Measurements from ENCODE around the gene ZBTB42. TPM values are rescaled to one million over a fixed set of nuclear protein-coding genes. Genes with fewer than 3 reads are reported as not detected.

The ZBTB42 gene
- total RNA-seq, 1 experiment from 2014 or later: 6.4 TPM

DNA sequence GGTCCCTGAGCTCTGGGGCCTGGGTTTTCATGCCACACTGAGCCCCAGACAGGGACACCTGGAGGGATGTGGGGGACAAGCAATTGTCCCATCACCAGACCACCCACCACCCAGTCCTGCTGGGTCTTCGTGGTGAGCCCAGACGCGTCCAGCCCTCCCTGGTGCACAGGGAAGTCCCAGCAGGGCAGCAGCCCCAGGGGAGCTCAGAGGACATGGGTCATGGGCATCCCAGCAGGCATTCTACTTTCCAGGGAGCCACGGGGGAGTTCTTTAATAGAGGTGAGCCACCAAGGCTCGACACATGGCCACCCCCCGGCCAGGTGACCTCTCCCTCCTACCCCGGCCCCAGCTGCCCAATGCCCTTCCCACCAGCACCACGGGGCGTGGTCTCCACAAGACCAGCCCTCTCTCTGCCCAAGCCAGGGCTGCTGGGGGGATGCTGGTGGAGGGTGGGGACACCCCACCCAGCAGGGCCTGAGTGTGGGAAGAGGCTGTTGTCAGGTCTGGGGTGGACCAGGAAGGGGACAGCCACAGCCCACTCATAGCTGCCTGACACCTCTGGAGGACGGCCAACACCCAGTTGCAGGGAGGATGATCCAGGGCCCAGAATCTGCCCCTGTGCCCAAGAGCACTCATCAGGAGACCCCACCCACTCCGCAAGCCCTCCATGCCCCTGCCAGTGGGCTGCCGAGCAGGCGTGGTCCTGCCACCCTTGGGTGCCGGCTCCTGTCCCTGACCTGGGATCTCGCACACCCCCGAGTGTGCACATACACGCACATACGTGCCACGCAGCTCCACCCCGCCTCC, 19.4 kb upstream of the ZBTB42 start (continued):
- TF ChIP-seq MYBL2 (CRISPR knock-in tag; IDR thresholded peaks at IDR 0.05) (no peak), ESRRA (CRISPR knock-in tag; IDR thresholded peaks at IDR 0.05; ENCODE audit: borderline replicate concordance) (no peak)
- TF ChIP-seq, protein P1, sequence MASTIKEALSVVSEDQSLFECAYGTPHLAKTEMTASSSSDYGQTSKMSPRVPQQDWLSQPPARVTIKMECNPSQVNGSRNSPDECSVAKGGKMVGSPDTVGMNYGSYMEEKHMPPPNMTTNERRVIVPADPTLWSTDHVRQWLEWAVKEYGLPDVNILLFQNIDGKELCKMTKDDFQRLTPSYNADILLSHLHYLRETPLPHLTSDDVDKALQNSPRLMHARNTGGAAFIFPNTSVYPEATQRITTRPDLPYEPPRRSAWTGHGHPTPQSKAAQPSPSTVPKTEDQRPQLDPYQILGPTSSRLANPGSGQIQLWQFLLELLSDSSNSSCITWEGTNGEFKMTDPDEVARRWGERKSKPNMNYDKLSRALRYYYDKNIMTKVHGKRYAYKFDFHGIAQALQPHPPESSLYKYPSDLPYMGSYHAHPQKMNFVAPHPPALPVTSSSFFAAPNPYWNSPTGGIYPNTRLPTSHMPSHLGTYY (CRISPR knock-in tag; IDR thresholded peaks at IDR 0.05): no peak
- TF ChIP-seq, protein P2, sequence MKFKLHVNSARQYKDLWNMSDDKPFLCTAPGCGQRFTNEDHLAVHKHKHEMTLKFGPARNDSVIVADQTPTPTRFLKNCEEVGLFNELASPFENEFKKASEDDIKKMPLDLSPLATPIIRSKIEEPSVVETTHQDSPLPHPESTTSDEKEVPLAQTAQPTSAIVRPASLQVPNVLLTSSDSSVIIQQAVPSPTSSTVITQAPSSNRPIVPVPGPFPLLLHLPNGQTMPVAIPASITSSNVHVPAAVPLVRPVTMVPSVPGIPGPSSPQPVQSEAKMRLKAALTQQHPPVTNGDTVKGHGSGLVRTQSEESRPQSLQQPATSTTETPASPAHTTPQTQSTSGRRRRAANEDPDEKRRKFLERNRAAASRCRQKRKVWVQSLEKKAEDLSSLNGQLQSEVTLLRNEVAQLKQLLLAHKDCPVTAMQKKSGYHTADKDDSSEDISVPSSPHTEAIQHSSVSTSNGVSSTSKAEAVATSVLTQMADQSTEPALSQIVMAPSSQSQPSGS (CRISPR knock-in tag; IDR thresholded peaks at IDR 0.05; ENCODE audit: borderline replicate concordance, low read depth): no peak

DNA sequence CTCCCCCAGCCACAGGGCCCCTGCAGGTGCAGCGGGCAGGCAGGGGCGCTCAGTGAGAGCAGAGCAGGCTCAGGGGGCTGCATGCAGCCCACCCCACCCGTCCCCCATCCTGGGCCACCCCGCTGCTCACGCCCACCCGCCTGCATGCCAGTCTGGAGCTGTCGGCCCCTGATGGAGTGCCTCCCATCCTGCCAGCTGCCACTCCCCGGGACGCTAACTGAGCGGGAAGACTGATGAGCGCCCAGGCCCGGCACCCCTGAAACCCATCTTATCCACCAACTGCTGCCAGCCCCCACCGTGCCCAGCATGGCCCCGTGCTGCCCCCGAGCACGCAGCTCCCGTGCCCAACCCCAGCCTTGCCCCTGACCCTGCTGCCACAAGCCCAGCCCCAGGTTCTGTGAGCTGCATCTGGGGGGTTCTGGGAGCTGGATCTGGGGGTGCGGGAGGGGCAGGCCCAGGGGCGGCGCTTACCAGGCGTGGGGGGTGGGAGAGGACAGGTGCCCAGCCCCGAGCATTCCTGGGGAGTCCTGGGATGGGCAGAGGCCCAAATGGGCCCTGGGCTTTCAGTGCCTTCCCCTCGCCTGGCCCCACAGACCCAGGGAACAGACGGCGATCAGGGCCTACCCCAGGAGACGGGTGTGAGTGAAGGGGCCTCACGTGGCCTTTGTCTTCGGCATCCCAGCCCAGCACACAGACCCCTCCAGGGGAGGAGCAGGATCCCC, 18.7 kb upstream of the ZBTB42 start:
- CTCF ChIA-PET: interaction anchor here (1.2 to 6.1 kb wide), 2 partner anchors 12 to 14 kb away, joined by 4 to 55 read pairs; no protein-coding TSS in a partner anchor
- Mint-ChIP-seq H3K4me1 (no peaks in the 10 kb centered on the region), H3K36me3 (no peaks in the 10 kb centered on the region), H3K9me3 (no peaks in the 10 kb centered on the region), H3K27me3 (ENCODE audit: low read depth) (no peaks in the 10 kb centered on the region), H3K4me3 (no peak overlapping the region), H3K27ac (no peak overlapping the region)
- ATAC-seq: no peak
- DNase-seq (ENCODE audit: low spot score): no peak
- POLR2A ChIA-PET: no interaction called here
- no peak for TF ChIP-seq CREM (CRISPR knock-in tag; IDR thresholded peaks at IDR 0.05)
- TF ChIP-seq FOXP1 (CRISPR knock-in tag; IDR thresholded peaks at IDR 0.05; ENCODE audit: borderline replicate concordance): no peak
- TF ChIP-seq ZNF423 (CRISPR knock-in tag; IDR thresholded peaks at IDR 0.05): no peak
- TF ChIP-seq, protein P3, sequence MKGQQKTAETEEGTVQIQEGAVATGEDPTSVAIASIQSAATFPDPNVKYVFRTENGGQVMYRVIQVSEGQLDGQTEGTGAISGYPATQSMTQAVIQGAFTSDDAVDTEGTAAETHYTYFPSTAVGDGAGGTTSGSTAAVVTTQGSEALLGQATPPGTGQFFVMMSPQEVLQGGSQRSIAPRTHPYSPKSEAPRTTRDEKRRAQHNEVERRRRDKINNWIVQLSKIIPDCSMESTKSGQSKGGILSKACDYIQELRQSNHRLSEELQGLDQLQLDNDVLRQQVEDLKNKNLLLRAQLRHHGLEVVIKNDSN (CRISPR knock-in tag; IDR thresholded peaks at IDR 0.05): no peak
- TF ChIP-seq EMX1 (CRISPR knock-in tag; IDR thresholded peaks at IDR 0.05): no peak
- TF ChIP-seq, protein P4, sequence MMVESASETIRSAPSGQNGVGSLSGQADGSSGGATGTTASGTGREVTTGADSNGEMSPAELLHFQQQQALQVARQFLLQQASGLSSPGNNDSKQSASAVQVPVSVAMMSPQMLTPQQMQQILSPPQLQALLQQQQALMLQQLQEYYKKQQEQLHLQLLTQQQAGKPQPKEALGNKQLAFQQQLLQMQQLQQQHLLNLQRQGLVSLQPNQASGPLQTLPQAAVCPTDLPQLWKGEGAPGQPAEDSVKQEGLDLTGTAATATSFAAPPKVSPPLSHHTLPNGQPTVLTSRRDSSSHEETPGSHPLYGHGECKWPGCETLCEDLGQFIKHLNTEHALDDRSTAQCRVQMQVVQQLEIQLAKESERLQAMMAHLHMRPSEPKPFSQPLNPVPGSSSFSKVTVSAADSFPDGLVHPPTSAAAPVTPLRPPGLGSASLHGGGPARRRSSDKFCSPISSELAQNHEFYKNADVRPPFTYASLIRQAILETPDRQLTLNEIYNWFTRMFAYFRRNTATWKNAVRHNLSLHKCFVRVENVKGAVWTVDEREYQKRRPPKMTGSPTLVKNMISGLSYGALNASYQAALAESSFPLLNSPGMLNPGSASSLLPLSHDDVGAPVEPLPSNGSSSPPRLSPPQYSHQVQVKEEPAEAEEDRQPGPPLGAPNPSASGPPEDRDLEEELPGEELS (CRISPR knock-in tag; IDR thresholded peaks at IDR 0.05): no peak
- TF ChIP-seq, protein P5, sequence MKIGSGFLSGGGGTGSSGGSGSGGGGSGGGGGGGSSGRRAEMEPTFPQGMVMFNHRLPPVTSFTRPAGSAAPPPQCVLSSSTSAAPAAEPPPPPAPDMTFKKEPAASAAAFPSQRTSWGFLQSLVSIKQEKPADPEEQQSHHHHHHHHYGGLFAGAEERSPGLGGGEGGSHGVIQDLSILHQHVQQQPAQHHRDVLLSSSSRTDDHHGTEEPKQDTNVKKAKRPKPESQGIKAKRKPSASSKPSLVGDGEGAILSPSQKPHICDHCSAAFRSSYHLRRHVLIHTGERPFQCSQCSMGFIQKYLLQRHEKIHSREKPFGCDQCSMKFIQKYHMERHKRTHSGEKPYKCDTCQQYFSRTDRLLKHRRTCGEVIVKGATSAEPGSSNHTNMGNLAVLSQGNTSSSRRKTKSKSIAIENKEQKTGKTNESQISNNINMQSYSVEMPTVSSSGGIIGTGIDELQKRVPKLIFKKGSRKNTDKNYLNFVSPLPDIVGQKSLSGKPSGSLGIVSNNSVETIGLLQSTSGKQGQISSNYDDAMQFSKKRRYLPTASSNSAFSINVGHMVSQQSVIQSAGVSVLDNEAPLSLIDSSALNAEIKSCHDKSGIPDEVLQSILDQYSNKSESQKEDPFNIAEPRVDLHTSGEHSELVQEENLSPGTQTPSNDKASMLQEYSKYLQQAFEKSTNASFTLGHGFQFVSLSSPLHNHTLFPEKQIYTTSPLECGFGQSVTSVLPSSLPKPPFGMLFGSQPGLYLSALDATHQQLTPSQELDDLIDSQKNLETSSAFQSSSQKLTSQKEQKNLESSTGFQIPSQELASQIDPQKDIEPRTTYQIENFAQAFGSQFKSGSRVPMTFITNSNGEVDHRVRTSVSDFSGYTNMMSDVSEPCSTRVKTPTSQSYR (CRISPR knock-in tag; IDR thresholded peaks at IDR 0.05): no peak
- no peak for TF ChIP-seq FOXK1 (CRISPR knock-in tag; IDR thresholded peaks at IDR 0.05)
- TF ChIP-seq ZNF317 (CRISPR knock-in tag; IDR thresholded peaks at IDR 0.05; ENCODE audit: borderline replicate concordance, low read depth): no peak
- TF ChIP-seq SOX15 (CRISPR knock-in tag; IDR thresholded peaks at IDR 0.05): no peak
- TF ChIP-seq ZNF671 (CRISPR knock-in tag; IDR thresholded peaks at IDR 0.05): no peak
- TF ChIP-seq, protein P6, sequence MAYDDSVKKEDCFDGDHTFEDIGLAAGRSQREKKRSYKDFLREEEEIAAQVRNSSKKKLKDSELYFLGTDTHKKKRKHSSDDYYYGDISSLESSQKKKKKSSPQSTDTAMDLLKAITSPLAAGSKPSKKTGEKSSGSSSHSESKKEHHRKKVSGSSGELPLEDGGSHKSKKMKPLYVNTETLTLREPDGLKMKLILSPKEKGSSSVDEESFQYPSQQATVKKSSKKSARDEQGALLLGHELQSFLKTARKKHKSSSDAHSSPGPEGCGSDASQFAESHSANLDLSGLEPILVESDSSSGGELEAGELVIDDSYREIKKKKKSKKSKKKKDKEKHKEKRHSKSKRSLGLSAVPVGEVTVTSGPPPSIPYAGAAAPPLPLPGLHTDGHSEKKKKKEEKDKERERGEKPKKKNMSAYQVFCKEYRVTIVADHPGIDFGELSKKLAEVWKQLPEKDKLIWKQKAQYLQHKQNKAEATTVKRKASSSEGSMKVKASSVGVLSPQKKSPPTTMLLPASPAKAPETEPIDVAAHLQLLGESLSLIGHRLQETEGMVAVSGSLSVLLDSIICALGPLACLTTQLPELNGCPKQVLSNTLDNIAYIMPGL (CRISPR knock-in tag; IDR thresholded peaks at IDR 0.05): no peak
- TF ChIP-seq, protein P7, sequence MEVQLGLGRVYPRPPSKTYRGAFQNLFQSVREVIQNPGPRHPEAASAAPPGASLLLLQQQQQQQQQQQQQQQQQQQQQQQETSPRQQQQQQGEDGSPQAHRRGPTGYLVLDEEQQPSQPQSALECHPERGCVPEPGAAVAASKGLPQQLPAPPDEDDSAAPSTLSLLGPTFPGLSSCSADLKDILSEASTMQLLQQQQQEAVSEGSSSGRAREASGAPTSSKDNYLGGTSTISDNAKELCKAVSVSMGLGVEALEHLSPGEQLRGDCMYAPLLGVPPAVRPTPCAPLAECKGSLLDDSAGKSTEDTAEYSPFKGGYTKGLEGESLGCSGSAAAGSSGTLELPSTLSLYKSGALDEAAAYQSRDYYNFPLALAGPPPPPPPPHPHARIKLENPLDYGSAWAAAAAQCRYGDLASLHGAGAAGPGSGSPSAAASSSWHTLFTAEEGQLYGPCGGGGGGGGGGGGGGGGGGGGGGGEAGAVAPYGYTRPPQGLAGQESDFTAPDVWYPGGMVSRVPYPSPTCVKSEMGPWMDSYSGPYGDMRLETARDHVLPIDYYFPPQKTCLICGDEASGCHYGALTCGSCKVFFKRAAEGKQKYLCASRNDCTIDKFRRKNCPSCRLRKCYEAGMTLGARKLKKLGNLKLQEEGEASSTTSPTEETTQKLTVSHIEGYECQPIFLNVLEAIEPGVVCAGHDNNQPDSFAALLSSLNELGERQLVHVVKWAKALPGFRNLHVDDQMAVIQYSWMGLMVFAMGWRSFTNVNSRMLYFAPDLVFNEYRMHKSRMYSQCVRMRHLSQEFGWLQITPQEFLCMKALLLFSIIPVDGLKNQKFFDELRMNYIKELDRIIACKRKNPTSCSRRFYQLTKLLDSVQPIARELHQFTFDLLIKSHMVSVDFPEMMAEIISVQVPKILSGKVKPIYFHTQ (CRISPR knock-in tag; IDR thresholded peaks at IDR 0.05): no peak
- TF ChIP-seq, protein P8, sequence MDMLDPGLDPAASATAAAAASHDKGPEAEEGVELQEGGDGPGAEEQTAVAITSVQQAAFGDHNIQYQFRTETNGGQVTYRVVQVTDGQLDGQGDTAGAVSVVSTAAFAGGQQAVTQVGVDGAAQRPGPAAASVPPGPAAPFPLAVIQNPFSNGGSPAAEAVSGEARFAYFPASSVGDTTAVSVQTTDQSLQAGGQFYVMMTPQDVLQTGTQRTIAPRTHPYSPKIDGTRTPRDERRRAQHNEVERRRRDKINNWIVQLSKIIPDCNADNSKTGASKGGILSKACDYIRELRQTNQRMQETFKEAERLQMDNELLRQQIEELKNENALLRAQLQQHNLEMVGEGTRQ (CRISPR knock-in tag; IDR thresholded peaks at IDR 0.05): no peak
- no peak for TF ChIP-seq HMGA2 (CRISPR knock-in tag; IDR thresholded peaks at IDR 0.05)

Measured in WTC11 (cell line).